Thyroid gland (tissue), 4 donors: ENCODE measurements around the gene LEMD1. TPM values are rescaled to one million over a fixed set of nuclear protein-coding genes. Genes with fewer than 3 reads are reported as not detected.

ENCODE experiments used
- DNase-seq, 2 donors: peaks; one replicate each; pipeline ENCODE4 v3.0.0-alpha.2; 2019
- H3K27ac ChIP-seq, 3 donors: fragments of 200-600 bp; sonication (generic); 1 replicate in 2 of 3; 2 replicates in 1 of 3; pipeline ENCODE4 v1.5.1; 2016 to 2019; ENCODE audit warnings: mild to moderate bottlenecking in 1 of 3, moderate library complexity in 1 of 3
- H3K27me3 ChIP-seq: fragments of 200-600 bp; sonication (generic); one replicate; pipeline ENCODE4 v1.5.1; 2019
- H3K36me3 ChIP-seq, 2 donors: fragments of 200-600 bp; sonication (generic); one replicate each; pipeline ENCODE4 v1.5.1; 2016 to 2019
- H3K4me1 ChIP-seq, 2 donors: fragments of 200-600 bp; sonication (generic); one replicate each; pipeline ENCODE4 v1.5.1; 2017 to 2019
- H3K4me3 ChIP-seq, 3 donors: fragments of 200-600 bp; sonication (generic); replicated peaks in 1 of 3; 1 replicate in 2 of 3; 2 replicates in 1 of 3; pipeline ENCODE4 v1.5.1; 2016; ENCODE audit warnings: mild to moderate bottlenecking in 1 of 3
- H3K9me3 ChIP-seq: fragments of 200-600 bp; sonication (generic); one replicate; pipeline ENCODE4 v1.5.1; 2017
- CTCF ChIP-seq, 6 experiments: fragments of 200-600 bp in 3 of 6; fragments of 450-650 bp in 3 of 6; sonication (generic) in 3 of 6; IDR thresholded peaks; one replicate each; pipeline ENCODE4 v1.5.1; 2016 to 2019; ENCODE audit warnings: antibody characterized with exemption in 6 of 6, mild to moderate bottlenecking in 2 of 6, inconsistent platforms in 1 of 6, moderate library complexity in 1 of 6
- POLR2A ChIP-seq, 2 donors: fragments of 450-650 bp; IDR thresholded peaks; one replicate each; pipeline ENCODE4 v1.6.1; 2017; ENCODE audit warnings: antibody characterized with exemption in 2 of 2, mild to moderate bottlenecking in 2 of 2, moderate library complexity in 1 of 2
- WGBS, 2 donors: methylation state at CpG; one replicate each; pipeline ENCODE4 v1.1.5; 2017; 5-methylcytosine and 5-hydroxymethylcytosine counted together
- intact Hi-C: fragments of 100-400 bp; cut with DNase I; formaldehyde crosslinking; loops from one replicate; pipeline ENCODE4 v1.15.1; 2023
- total RNA-seq, 4 donors: library from RNA; depleted of rRNA; stranded (reverse); fragments of >200 nt; gene quantifications; one replicate each; pipeline ENCODE4 v1.2.3, GENCODE V29; 2016

Gene LEMD1
- total RNA-seq, 4 donors from 2014 or later = 0.67 to 7.3 (median 6.0) TPM

- intact Hi-C loops = no loop called here
- Histone ChIP-seq H3K9me3 (no peaks in the 10 kb centered on the region), H3K27ac (no peak overlapping the region), H3K4me1 (peaks cover 0 to 11% of the 10 kb centered on the region in 2 donors), H3K4me3 (peak overlapping the region; percentile 14 to 60 (median 18)), H3K36me3 (no peaks in the 10 kb centered on the region), H3K27me3 (no peaks in the 10 kb centered on the region)
- DNase-seq = peak; percentile 52 to 68
- 5 to 9% methylated on average over 25 to 32 of the region's 32 CpGs for WGBS, 2 donors
- no peak for TF ChIP-seq POLR2A (IDR thresholded peaks at IDR 0.05)
- peak; percentile 47 to 89 (median 80) for TF ChIP-seq CTCF (IDR thresholded peaks at IDR 0.05)
Observed at GRCh38 chr1:205430696-205431305, 8.9 kb upstream of the LEMD1 start.

- intact Hi-C loops = no loop called here
- TF ChIP-seq POLR2A (IDR thresholded peaks at IDR 0.05) (no peak), CTCF (IDR thresholded peaks at IDR 0.05) (no peak)
- Histone ChIP-seq H3K4me3 (peak overlapping the region; percentile 14 to 60 (median 18)), H3K27me3 (no peaks in the 10 kb centered on the region), H3K27ac (no peak overlapping the region), H3K36me3 (no peaks in the 10 kb centered on the region), H3K9me3 (no peaks in the 10 kb centered on the region), H3K4me1 (peaks cover 0 to 11% of the 10 kb centered on the region in 2 donors)
- 55 to 58% methylated on average over 21 to 22 of the region's 29 CpGs for WGBS, 2 donors
- DNase-seq = no peak
Observed at GRCh38 chr1:205429762-205430695, 8.2 kb upstream of the LEMD1 start.

- H3K27ac ChIP-seq = no peak overlapping the region
- DNase-seq = no peak
- no peaks in the 10 kb centered on the region for H3K27me3 ChIP-seq
- intact Hi-C loops = no loop called here
- no peaks in the 10 kb centered on the region for H3K9me3 ChIP-seq
- 61 to 65% methylated on average over 8 of the region's 8 CpGs for WGBS, 2 donors
- TF ChIP-seq CTCF (IDR thresholded peaks at IDR 0.05) = no peak
- no peak for TF ChIP-seq POLR2A (IDR thresholded peaks at IDR 0.05)
- no peak overlapping the region for H3K4me3 ChIP-seq
- H3K36me3 ChIP-seq = no peaks in the 10 kb centered on the region
- peaks cover 0 to 7% of the 10 kb centered on the region in 2 donors for H3K4me1 ChIP-seq
Observed at GRCh38 chr1:205424901-205425600, 3.2 kb upstream of the LEMD1 start.

GRCh38 chr1:205423814-205424399 is 2.1 kb upstream of the LEMD1 start:
- 89 to 91% methylated on average over 6 of the region's 6 CpGs for WGBS, 2 donors
- intact Hi-C loops = no loop called here

More at GRCh38 chr1:205423814-205424399, 2.1 kb upstream of the LEMD1 start:
- H3K9me3 ChIP-seq = no peaks in the 10 kb centered on the region
- H3K4me3 ChIP-seq = no peak overlapping the region
- TF ChIP-seq CTCF (IDR thresholded peaks at IDR 0.05) (no peak), POLR2A (IDR thresholded peaks at IDR 0.05) (no peak)
- no peak overlapping the region for H3K27ac ChIP-seq
- no peaks in the 10 kb centered on the region for H3K27me3 ChIP-seq
- no peak for DNase-seq
- peaks cover 0 to 7% of the 10 kb centered on the region in 2 donors for H3K4me1 ChIP-seq
- H3K36me3 ChIP-seq = no peaks in the 10 kb centered on the region
